AG09319 (cell line): ENCODE results near the gene KCNIP3.

Source experiments
- DNase-seq: peaks from one replicate; pipeline ENCODE4 v3.0.0-alpha.2; 2010; ENCODE audit warnings: low read depth; ENCODE audit errors: extremely low read depth
- TF ChIP-seq, protein P1 (sequence below): IDR thresholded peaks from 2 replicates; pipeline ENCODE4 v1.5.1; 2011; ENCODE audit warnings: low read depth, mild to moderate bottlenecking, inconsistent platforms, low read length, moderate library complexity

The KCNIP3 gene

DNA sequence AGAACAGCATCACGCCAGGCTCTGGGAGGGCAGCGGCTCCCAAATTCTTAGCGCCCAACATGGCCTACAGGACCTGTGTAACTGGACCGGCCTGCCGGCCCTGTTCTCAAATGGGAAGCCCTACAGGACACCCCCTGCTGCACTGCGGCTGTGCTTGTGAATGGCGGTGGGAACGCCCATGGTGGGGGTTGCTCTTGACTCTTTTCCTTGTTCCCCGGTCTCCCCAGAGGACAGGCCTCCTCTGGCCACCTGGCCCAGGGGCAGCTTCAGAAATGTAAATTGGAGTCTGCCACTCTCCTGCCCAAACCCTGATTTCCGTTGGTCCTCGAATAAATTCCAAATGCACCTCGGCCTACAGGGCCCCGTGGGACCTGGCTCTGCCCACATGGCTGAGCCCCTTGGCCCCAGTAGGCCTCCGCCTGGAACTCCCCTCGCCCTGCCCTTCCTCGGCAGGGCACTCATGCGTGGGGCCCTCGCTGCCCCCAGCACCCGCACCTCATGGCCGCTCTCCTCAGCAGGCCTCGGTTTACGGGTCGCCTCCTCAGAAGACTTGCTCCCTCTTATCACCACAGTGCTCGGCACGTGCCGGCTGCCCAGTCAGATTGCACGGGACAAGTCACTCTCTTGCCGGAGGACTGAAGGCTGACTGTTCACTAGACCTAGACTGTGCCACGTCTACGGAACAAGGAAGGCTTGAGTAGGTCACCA is 29.4 kb downstream of the KCNIP3 start:
- DNase-seq: no peak
- TF ChIP-seq, protein P1, sequence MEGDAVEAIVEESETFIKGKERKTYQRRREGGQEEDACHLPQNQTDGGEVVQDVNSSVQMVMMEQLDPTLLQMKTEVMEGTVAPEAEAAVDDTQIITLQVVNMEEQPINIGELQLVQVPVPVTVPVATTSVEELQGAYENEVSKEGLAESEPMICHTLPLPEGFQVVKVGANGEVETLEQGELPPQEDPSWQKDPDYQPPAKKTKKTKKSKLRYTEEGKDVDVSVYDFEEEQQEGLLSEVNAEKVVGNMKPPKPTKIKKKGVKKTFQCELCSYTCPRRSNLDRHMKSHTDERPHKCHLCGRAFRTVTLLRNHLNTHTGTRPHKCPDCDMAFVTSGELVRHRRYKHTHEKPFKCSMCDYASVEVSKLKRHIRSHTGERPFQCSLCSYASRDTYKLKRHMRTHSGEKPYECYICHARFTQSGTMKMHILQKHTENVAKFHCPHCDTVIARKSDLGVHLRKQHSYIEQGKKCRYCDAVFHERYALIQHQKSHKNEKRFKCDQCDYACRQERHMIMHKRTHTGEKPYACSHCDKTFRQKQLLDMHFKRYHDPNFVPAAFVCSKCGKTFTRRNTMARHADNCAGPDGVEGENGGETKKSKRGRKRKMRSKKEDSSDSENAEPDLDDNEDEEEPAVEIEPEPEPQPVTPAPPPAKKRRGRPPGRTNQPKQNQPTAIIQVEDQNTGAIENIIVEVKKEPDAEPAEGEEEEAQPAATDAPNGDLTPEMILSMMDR: no peak

DNA sequence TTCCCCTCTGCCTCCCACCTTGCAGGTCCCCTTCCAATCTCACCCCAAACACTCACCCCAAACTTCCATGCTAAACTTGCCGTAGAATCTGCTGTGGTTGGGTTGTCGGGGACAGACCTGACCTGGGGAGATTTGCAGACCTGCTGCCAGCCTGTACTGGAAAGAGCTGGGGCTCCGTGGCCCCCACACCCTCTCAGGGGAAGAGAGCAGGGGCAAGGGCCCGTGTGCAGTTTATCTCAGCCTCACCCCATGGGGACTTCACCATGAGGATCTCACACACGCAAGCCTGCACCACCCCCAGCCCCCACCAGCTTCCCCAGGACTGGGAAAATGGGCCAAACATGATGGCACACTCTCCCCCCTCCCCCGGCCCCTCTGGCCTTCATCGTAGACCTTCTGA is 30.7 kb downstream of the KCNIP3 start:
- DNase-seq: no peak
- TF ChIP-seq, protein P1: no peak

DNA sequence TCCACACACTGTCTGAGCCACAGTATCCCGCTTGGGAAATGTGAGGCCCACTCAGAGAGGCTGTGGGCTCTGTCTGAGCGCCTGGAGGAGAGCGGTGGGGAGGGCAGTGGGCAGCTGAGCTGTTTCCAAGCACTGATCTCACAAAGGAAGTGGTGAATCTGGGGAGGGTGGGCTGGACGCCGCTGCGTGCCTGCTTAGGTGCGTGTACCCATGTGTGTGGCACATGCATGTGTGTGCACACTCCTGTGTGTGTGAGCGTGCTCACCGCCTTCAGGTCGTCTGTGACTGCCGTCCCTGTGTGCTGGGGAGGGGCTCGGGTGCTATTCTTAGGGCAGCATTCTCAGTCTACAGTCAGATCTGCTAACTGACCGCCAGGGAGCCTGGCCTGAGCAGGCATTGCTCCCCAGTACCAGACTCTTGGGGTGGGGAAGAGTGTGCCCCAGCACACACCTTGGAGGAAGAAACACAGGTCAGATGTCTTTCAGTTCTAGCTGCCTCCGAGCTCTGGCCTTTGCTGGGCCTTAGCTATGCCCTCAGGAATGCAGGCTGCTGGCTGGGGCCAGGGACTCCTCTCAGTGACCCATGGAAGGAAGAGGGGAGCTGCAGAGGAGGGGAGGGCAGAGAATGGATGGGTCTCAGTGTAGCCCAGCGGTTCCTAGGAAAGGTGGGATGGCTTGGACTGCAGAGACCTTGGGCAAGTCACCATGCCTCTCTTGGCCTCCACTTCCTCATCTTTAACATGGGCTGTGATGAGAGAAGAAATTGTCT is 31.4 kb downstream of the KCNIP3 start:
- TF ChIP-seq, protein P1: no peak
- DNase-seq: no peak

DNA sequence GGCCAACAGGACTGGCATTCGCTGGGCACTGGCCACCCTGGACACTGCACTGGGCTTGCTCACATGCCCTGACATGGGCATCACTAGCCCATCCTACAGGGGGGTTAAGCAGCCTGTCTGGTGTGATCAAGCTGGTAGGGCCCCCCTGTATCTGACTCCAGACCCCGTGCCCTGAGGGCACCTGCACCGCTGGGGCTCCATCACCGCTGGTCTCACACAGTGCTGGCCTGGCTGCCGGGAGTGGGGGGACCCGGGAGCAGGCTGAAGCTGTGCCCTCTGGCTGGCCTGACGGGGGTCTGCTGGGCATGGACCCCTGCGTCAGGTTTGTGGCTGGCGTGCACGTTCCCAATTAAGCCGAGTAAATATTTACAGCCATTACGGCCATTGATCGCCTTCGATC is 32.3 kb downstream of the KCNIP3 start:
- no peak for DNase-seq
- TF ChIP-seq, protein P1: no peak

DNA sequence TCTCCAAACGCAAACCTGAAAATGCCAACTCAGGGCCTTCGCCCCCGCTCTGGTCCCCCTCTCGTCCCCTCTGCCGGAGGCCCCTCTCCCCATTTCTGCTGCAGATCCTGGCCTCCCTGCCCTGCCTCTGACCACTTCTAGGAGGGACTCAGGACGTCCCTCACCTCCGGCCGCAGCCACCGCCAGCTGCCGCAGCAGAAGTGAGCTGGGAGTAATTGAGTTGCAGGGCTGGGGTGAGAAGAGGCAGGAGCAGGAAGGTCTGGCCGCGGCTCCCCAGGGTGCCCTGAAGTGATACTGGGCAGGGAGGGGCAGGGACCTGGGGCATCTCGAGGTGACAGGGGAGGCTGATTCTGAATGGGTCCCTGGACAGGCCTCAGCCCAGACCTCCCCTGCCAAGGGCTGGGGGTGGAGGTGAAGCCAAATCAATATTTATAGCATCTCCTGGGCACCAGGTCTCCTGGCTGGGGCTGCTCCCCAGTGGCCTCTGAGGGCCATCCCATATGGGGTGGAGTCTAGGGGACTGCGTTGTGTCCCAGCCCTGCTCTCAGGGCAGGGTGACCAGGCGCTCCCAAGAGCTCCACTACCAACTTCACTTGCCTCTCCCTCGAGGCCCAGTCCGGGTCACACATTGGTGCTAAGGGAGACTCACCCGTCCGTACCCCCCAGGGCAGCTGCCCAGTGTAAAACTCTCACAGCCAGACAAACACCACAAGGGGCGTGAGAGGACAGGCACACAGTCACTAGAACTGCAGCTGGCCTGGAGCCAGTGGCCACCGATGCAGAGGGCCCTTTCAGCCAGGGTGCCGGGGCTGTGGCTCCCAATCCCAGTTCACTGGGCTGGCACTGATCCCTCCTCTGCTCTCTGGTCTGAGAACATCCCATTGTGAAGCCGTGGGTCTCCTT is 33.0 kb downstream of the KCNIP3 start:
- TF ChIP-seq, protein P1: no peak
- no peak for DNase-seq

DNA sequence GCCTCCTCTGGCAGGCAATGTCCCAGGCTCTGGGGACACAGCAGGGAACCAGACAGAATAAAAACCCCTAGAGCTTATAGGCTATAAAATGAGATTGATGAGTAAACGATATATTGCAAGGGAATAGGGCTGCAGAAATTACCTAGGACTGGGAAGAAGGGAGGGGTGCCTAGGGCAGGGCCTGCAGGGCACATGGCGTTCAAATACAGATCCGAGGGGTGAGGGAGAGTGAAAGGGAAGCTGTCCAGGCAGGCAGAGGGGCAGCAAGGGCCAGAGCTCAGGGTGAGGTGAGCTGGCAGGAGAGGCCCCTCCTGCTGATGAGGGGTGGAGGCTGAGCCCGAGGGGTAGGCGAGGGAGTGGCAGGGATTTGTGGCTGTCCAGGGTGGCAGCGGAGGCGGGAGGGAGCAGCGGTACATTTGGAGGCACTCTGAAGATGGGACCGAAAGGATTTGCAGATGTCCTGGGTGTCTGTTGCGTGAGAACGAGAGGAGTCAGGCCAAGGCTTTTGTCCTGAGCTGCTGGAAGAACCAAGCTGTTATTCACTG is 33.7 kb downstream of the KCNIP3 start:
- no peak for DNase-seq
- TF ChIP-seq, protein P1: no peak
